ENCODE data around the gene MCOLN1. TPM values are rescaled to one million over a fixed set of nuclear protein-coding genes. Genes with fewer than 3 reads are reported as not detected.

The MCOLN1 gene
- total RNA-seq, 1 experiment from 2014 or later: 28.4 TPM

DNA sequence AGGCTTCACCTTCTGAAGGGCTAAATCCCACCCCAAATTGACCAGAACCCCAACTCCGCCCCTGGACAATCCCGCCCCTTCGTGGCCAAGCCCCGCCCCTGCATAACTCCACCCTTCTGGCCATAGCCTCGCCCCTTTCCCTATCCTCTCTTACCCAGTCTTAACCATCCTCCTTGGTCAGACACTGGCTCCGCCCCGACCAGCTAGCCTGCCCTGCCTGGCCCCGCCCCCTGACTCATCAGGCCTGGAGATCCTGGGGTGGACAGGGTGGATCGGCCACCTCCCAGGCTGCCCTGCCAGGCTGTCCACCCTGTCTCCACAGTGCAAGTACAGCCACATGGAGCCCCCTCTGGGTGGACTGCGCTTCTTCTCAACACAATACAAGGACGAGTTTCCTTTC, 14.5 kb upstream of the MCOLN1 start:
- no peaks in the 10 kb centered on the region for H3K36me3 ChIP-seq (ENCODE audit: insufficient read depth, low read length, poor library complexity, severe bottlenecking)
- peak; percentile 63 for DNase-seq (ENCODE audit: low spot score)
- peaks cover 5% of the 10 kb centered on the region for H3K4me1 ChIP-seq (ENCODE audit: insufficient read depth, low read length, poor library complexity, severe bottlenecking)
- ChIA-PET CTCF (no interaction called here), POLR2A (ENCODE audit: low non-redundant PET) (interaction anchor here (0.7 kb wide), 1 partner anchor 11 kb away, joined by 14 read pairs; no protein-coding TSS in a partner anchor)
- BruUV-seq (replicated peaks): no TSS peak
- H3K9me3 ChIP-seq (ENCODE audit: low read depth, low read length, poor library complexity, severe bottlenecking): no peaks in the 10 kb centered on the region
- intact Hi-C loops (cut with micrococcal nuclease; ENCODE audit: unreplicated experiment): no loop called here
- TF ChIP-seq EZH2 (IDR thresholded peaks at IDR 0.05; ENCODE audit: borderline replicate concordance, low read depth, low read length, poor library complexity, severe bottlenecking): no peak
- TF ChIP-seq CTCF (conservative IDR thresholded peaks at IDR 0.05; ENCODE audit: low read depth, low read length): no peak
- no peaks in the 10 kb centered on the region for H3K27me3 ChIP-seq (replicated peaks; ENCODE audit: insufficient read depth, low read depth, low read length, poor library complexity)
- no peak overlapping the region for H3K27ac ChIP-seq (ENCODE audit: low read depth, low read length, poor library complexity, severe bottlenecking)
- H3K4me3 ChIP-seq (ENCODE audit: low read depth, low read length, poor library complexity, severe bottlenecking): no peak overlapping the region

DNA sequence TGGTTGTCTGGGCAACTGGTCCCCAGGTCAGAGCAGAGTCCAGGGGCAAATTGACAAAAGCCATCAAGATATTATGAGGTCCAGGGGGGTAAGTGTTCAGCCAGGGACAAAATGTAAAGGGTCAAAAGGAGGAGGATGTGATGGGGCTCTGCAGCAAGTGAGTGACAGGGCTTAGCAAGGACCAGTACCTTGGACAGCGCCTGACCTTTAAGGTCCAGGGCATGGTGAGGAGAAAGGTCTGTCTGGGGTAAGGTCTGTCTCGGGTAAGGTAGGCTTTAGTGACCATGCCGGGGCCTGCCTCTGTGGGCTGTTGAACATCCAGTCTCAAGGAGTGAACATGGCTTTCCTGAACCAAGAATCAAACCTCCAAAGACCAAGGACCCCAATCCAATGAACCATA, 12.8 kb upstream of the MCOLN1 start:
- Histone ChIP-seq H3K4me3 (ENCODE audit: low read depth, low read length, poor library complexity, severe bottlenecking) (no peak overlapping the region), H3K27me3 (replicated peaks; ENCODE audit: insufficient read depth, low read depth, low read length, poor library complexity) (no peaks in the 10 kb centered on the region), H3K4me1 (ENCODE audit: insufficient read depth, low read length, poor library complexity, severe bottlenecking) (peaks cover 5% of the 10 kb centered on the region), H3K9me3 (ENCODE audit: low read depth, low read length, poor library complexity, severe bottlenecking) (no peaks in the 10 kb centered on the region), H3K27ac (ENCODE audit: low read depth, low read length, poor library complexity, severe bottlenecking) (no peak overlapping the region), H3K36me3 (ENCODE audit: insufficient read depth, low read length, poor library complexity, severe bottlenecking) (no peaks in the 10 kb centered on the region)
- no TSS peak for BruUV-seq (replicated peaks)
- TF ChIP-seq EZH2 (IDR thresholded peaks at IDR 0.05; ENCODE audit: borderline replicate concordance, low read depth, low read length, poor library complexity, severe bottlenecking): no peak
- no peak for TF ChIP-seq CTCF (conservative IDR thresholded peaks at IDR 0.05; ENCODE audit: low read depth, low read length)
- POLR2A ChIA-PET (ENCODE audit: low non-redundant PET): no interaction called here
- intact Hi-C loops (cut with micrococcal nuclease; ENCODE audit: unreplicated experiment): no loop called here
- no peak for DNase-seq (ENCODE audit: low spot score)
- CTCF ChIA-PET: no interaction called here

GRCh38 chr19:7512400-7512851, 10.0 kb upstream of the MCOLN1 start:
- DNase-seq (ENCODE audit: low spot score): no peak
- Histone ChIP-seq H3K9me3 (ENCODE audit: low read depth, low read length, poor library complexity, severe bottlenecking) (no peaks in the 10 kb centered on the region), H3K4me1 (ENCODE audit: insufficient read depth, low read length, poor library complexity, severe bottlenecking) (no peaks in the 10 kb centered on the region), H3K36me3 (ENCODE audit: insufficient read depth, low read length, poor library complexity, severe bottlenecking) (no peaks in the 10 kb centered on the region), H3K27me3 (replicated peaks; ENCODE audit: insufficient read depth, low read depth, low read length, poor library complexity) (no peaks in the 10 kb centered on the region), H3K27ac (ENCODE audit: low read depth, low read length, poor library complexity, severe bottlenecking) (no peak overlapping the region), H3K4me3 (ENCODE audit: low read depth, low read length, poor library complexity, severe bottlenecking) (no peak overlapping the region)
- POLR2A ChIA-PET (ENCODE audit: low non-redundant PET): interaction anchor here (0.5 kb wide), 1 partner anchor 9 kb away, joined by 14 read pairs; no protein-coding TSS in a partner anchor
- CTCF ChIA-PET: interaction anchor here (0.5 kb wide), 1 partner anchor 342 kb away, joined by 5 read pairs; no protein-coding TSS in a partner anchor
- BruUV-seq (replicated peaks): no TSS peak
- intact Hi-C loops (cut with micrococcal nuclease; ENCODE audit: unreplicated experiment): no loop called here
- TF ChIP-seq CTCF (conservative IDR thresholded peaks at IDR 0.05; ENCODE audit: low read depth, low read length) (no peak), EZH2 (IDR thresholded peaks at IDR 0.05; ENCODE audit: borderline replicate concordance, low read depth, low read length, poor library complexity, severe bottlenecking) (no peak)

Measured in A673 (cell line).